H9 (cell line): ENCODE data around the gene PRRC2B. TPM values are rescaled to one million over a fixed set of nuclear protein-coding genes. Genes with fewer than 3 reads are reported as not detected.
A peak's percentile ranks its signal among the peaks of the same experiment; 100 is the strongest.

Experiments
- DNase-seq: peaks from one replicate; pipeline ENCODE4 v3.0.0-alpha.2; 2017
- H2AFZ ChIP-seq: one replicate; pipeline ENCODE4 v1.6.1; 2013; ENCODE audit warnings: mild to moderate bottlenecking, low read length, control low read depth, moderate library complexity
- H2AK5ac ChIP-seq: 2 replicates; pipeline ENCODE4 v1.6.1; 2013; ENCODE audit warnings: low read length, control low read depth, mixed read lengths; ENCODE audit not compliant: insufficient read length
- H2BK120ac ChIP-seq: one replicate; pipeline ENCODE4 v1.6.1; 2013; ENCODE audit warnings: low read depth, mild to moderate bottlenecking, low read length, control low read depth, inconsistent platforms; ENCODE audit not compliant: poor library complexity, severe bottlenecking
- H2BK12ac ChIP-seq: 2 replicates; pipeline ENCODE4 v1.6.1; 2013; ENCODE audit warnings: low read length, control low read depth, mixed read lengths, low read depth; ENCODE audit not compliant: insufficient read length
- H2BK15ac ChIP-seq: 2 replicates; pipeline ENCODE4 v1.6.1; 2013; ENCODE audit warnings: low read depth, low read length, control low read depth
- H2BK20ac ChIP-seq: one replicate; pipeline ENCODE4 v1.6.1; 2013; ENCODE audit warnings: low read depth, mild to moderate bottlenecking, low read length, control low read depth, inconsistent platforms; ENCODE audit not compliant: poor library complexity, severe bottlenecking
- H2BK5ac ChIP-seq: 2 replicates; pipeline ENCODE4 v1.6.1; 2013; ENCODE audit warnings: low read length, control low read depth, mixed read lengths; ENCODE audit not compliant: insufficient read length
- H3K14ac ChIP-seq: 2 replicates; pipeline ENCODE4 v1.6.1; 2013; ENCODE audit warnings: low read length, control low read depth; ENCODE audit not compliant: insufficient read depth
- H3K18ac ChIP-seq: 2 replicates; pipeline ENCODE4 v1.6.1; 2013; ENCODE audit warnings: low read depth, mild to moderate bottlenecking, mixed read lengths, low read length, control low read depth; ENCODE audit not compliant: insufficient read length
- H3K23ac ChIP-seq: 2 replicates; pipeline ENCODE4 v1.6.1; 2013; ENCODE audit warnings: low read length, control low read depth, mixed read lengths, low read depth; ENCODE audit not compliant: insufficient read length
- H3K23me2 ChIP-seq: 2 replicates; pipeline ENCODE4 v1.6.1; 2013; ENCODE audit warnings: low read depth, mild to moderate bottlenecking, mixed read lengths, low read length, control low read depth; ENCODE audit not compliant: insufficient read length, poor library complexity, severe bottlenecking
- H3K27ac ChIP-seq: 2 replicates; pipeline ENCODE4 v1.5.1; 2013; ENCODE audit warnings: low read length, control low read depth, mixed read lengths, low read depth; ENCODE audit not compliant: insufficient read length
- H3K27me3 ChIP-seq: 2 replicates; pipeline ENCODE4 v1.6.1; 2013; ENCODE audit warnings: low read length, control low read depth, inconsistent platforms; ENCODE audit not compliant: insufficient read depth
- H3K4ac ChIP-seq: 2 replicates; pipeline ENCODE4 v1.6.1; 2013; ENCODE audit warnings: low read depth, mild to moderate bottlenecking, control low read depth, inconsistent platforms, low read length, moderate library complexity
- H3K4me1 ChIP-seq: 2 replicates; pipeline ENCODE4 v1.6.1; 2013; ENCODE audit warnings: low read length, control low read depth, inconsistent platforms; ENCODE audit not compliant: insufficient read depth
- H3K4me2 ChIP-seq: 2 replicates; pipeline ENCODE4 v1.6.1; 2013; ENCODE audit warnings: low read length, control low read depth, mixed read lengths; ENCODE audit not compliant: insufficient read length, insufficient read depth
- H3K56ac ChIP-seq: 2 replicates; pipeline ENCODE4 v1.6.1; 2013; ENCODE audit warnings: low read depth, mild to moderate bottlenecking, mixed read lengths, low read length, control low read depth; ENCODE audit not compliant: insufficient read length
- H3K79me1 ChIP-seq: 2 replicates; pipeline ENCODE4 v1.6.1; 2013; ENCODE audit warnings: low read depth, mild to moderate bottlenecking, moderate library complexity, low read length, control low read depth, inconsistent platforms; ENCODE audit not compliant: insufficient read depth, poor library complexity, severe bottlenecking
- H3K79me2 ChIP-seq: 2 replicates; pipeline ENCODE4 v1.6.1; 2013; ENCODE audit warnings: low read length, control low read depth, inconsistent platforms; ENCODE audit not compliant: insufficient read depth
- H3K9ac ChIP-seq: 2 replicates; pipeline ENCODE4 v1.6.1; 2013; ENCODE audit warnings: low read length, control low read depth, mixed read lengths; ENCODE audit not compliant: insufficient read length; ENCODE audit errors: extremely low read depth
- H3K9me3 ChIP-seq: one replicate; pipeline ENCODE4 v1.6.1; 2013; ENCODE audit warnings: low read depth, low read length, inconsistent platforms; ENCODE audit not compliant: control insufficient read depth
- H3T11ph ChIP-seq: one replicate; pipeline ENCODE4 v1.6.1; 2013; ENCODE audit warnings: mild to moderate bottlenecking, low read length, control low read depth, inconsistent platforms
- H4K20me1 ChIP-seq: one replicate; pipeline ENCODE4 v1.6.1; 2013; ENCODE audit not compliant: control insufficient read depth, insufficient read length, insufficient read depth
- H4K5ac ChIP-seq: 2 replicates; pipeline ENCODE4 v1.6.1; 2013; ENCODE audit warnings: low read depth, mild to moderate bottlenecking, mixed read lengths, low read length, control low read depth; ENCODE audit not compliant: insufficient read length
- H4K8ac ChIP-seq: replicated peaks from 2 replicates; pipeline ENCODE4 v1.6.1; 2013; ENCODE audit warnings: low read length, control low read depth, mixed read lengths, low read depth; ENCODE audit not compliant: insufficient read length
- H4K91ac ChIP-seq: 2 replicates; pipeline ENCODE4 v1.6.1; 2013; ENCODE audit warnings: low read depth, mild to moderate bottlenecking, moderate library complexity, mixed read lengths, low read length, control low read depth; ENCODE audit not compliant: insufficient read length
- H3K27ac Mint-ChIP-seq, 3 experiments: 2 replicates in 2 of 3; 3 replicates in 1 of 3; pipeline ENCODE4 v1.8.0; 2020 to 2021; ENCODE audit warnings: mixed read lengths in 3 of 3, mild to moderate bottlenecking in 1 of 3, moderate library complexity in 1 of 3
- H3K27me3 Mint-ChIP-seq: 2 replicates; pipeline ENCODE4 v1.8.0; 2021; ENCODE audit warnings: low read depth, mild to moderate bottlenecking, moderate library complexity, mixed read lengths
- H3K36me3 Mint-ChIP-seq, 3 experiments: 2 replicates in 2 of 3; 3 replicates in 1 of 3; pipeline ENCODE4 v1.8.0; 2020 to 2021; ENCODE audit warnings: low read depth in 3 of 3, mixed read lengths in 3 of 3; ENCODE audit not compliant: insufficient read depth in 1 of 3
- H3K4me1 Mint-ChIP-seq, 2 experiments: 2 replicates each; pipeline ENCODE4 v1.8.0; 2020; ENCODE audit warnings: mixed read lengths in 2 of 2
- H3K4me3 Mint-ChIP-seq, 2 experiments: 2 replicates in 1 of 2; 3 replicates in 1 of 2; pipeline ENCODE4 v1.8.0; 2020 to 2021; ENCODE audit warnings: mild to moderate bottlenecking in 2 of 2, mixed read lengths in 2 of 2, moderate library complexity in 1 of 2
- H3K9me3 Mint-ChIP-seq, 2 experiments: 2 replicates in 1 of 2; 3 replicates in 1 of 2; pipeline ENCODE4 v1.8.0; 2020; ENCODE audit warnings: mild to moderate bottlenecking in 2 of 2, mixed read lengths in 2 of 2, moderate library complexity in 1 of 2
- WGBS: extraction: QIAGEN DNeasy Blood & Tissue Kit; methylation state at CpG from one replicate; pipeline ENCODE4 v1.1.7; 2013; ENCODE audit warnings: missing lambda C conversion rate, low lambda C conversion rate, mixed read lengths; ENCODE audit not compliant: insufficient read length; ENCODE audit errors: extremely low coverage; 5-methylcytosine and 5-hydroxymethylcytosine counted together
- total RNA-seq: library from RNA; stranded (reverse); gene quantifications from 2 replicates; pipeline ENCODE4 v1.2.1, GENCODE V29; 2021
- TF ChIP-seq, protein P1 (sequence below): fragments of 200-600 bp; sonication (generic); conservative IDR thresholded peaks from 3 replicates; pipeline ENCODE4 v1.8.0; 2021; ENCODE audit warnings: antibody characterized with exemption, mild to moderate bottlenecking

The PRRC2B gene
- total RNA-seq, 1 experiment from 2014 or later: 251 TPM

DNA sequence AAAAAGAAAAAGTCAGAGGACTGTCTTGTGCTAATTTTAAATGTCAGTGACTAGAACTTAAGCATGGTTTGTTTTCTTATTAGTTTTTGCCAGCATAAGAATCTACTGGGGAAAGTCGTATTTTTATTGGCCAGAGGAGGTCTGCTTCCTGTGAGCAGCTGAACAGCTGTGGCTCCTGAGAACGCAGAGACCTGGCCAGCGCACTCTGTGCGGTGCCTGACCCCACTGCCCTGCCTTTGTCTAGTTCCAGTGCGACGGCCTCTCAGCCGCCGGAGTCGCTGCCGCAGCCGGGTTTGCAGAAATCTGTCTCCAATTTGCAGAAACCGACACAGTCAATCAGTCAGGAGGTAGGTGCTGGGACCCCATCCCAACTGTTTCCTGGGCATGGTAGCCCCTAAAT is 42.5 kb downstream of the PRRC2B start:
- no peak overlapping the region for H2AFZ ChIP-seq
- H2BK20ac ChIP-seq: no peak overlapping the region
- no CpG with 5 or more reads among the region's 12 CpGs for WGBS
- H3K4me2 ChIP-seq: peak overlapping the region; percentile 9
- no peaks in the 10 kb centered on the region for H3K23me2 ChIP-seq
- peak overlapping the region; percentile 45; the same call in 1 of the 2 replicates for H3K14ac ChIP-seq
- no peak overlapping the region for H4K5ac ChIP-seq
- no peak overlapping the region for H2BK12ac ChIP-seq
- H3K4me1 ChIP-seq: peaks cover 17% of the 10 kb centered on the region; the same call in 1 of the 2 replicates
- H3K23ac ChIP-seq: no peak overlapping the region
- Mint-ChIP-seq H3K9me3 (no peaks in the 10 kb centered on the region), H3K27me3 (no peaks in the 10 kb centered on the region), H3K4me3 (peak overlapping the region; percentile 28 to 47; a peak in 4 of 5 replicates), H3K27ac (peak overlapping the region; percentile 85 to 94 (median 92)), H3K4me1 (peaks cover 64 to 73% of the 10 kb centered on the region in 2 experiments), H3K36me3 (peaks cover 48 to 94% (median 90%) of the 10 kb centered on the region in 3 experiments)
- H3K27me3 ChIP-seq: no peaks in the 10 kb centered on the region
- no peaks in the 10 kb centered on the region for H3K9me3 ChIP-seq
- H4K20me1 ChIP-seq: no peaks in the 10 kb centered on the region
- no peak overlapping the region for H3K18ac ChIP-seq
- H3K9ac ChIP-seq: no peak overlapping the region
- no peak overlapping the region for H2BK120ac ChIP-seq
- no peak overlapping the region for H2BK5ac ChIP-seq
- peaks cover 8% of the 10 kb centered on the region for H3K79me1 ChIP-seq
- no peak overlapping the region for H3K4ac ChIP-seq
- H3T11ph ChIP-seq: no peak overlapping the region
- peaks cover 17% of the 10 kb centered on the region for H3K79me2 ChIP-seq
- peak overlapping the region; percentile 64 for H3K27ac ChIP-seq
- no peak overlapping the region for H4K8ac ChIP-seq
- H2AK5ac ChIP-seq: no peak overlapping the region
- TF ChIP-seq, protein P1, sequence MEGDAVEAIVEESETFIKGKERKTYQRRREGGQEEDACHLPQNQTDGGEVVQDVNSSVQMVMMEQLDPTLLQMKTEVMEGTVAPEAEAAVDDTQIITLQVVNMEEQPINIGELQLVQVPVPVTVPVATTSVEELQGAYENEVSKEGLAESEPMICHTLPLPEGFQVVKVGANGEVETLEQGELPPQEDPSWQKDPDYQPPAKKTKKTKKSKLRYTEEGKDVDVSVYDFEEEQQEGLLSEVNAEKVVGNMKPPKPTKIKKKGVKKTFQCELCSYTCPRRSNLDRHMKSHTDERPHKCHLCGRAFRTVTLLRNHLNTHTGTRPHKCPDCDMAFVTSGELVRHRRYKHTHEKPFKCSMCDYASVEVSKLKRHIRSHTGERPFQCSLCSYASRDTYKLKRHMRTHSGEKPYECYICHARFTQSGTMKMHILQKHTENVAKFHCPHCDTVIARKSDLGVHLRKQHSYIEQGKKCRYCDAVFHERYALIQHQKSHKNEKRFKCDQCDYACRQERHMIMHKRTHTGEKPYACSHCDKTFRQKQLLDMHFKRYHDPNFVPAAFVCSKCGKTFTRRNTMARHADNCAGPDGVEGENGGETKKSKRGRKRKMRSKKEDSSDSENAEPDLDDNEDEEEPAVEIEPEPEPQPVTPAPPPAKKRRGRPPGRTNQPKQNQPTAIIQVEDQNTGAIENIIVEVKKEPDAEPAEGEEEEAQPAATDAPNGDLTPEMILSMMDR: no peak
- no peak overlapping the region for H3K56ac ChIP-seq
- H4K91ac ChIP-seq: no peak overlapping the region
- no peak overlapping the region for H2BK15ac ChIP-seq
- peak; percentile 55 for DNase-seq
